Calu3 (cell line): ENCODE results near the gene TPGS1. TPM values are rescaled to one million over a fixed set of nuclear protein-coding genes. Genes with fewer than 3 reads are reported as not detected.

Experiments
- BruUV-seq: library from RNA; stranded (reverse); fragments of 400-500 nt; replicated peaks from 2 replicates; lab custom pipeline; 2021; lab: Mats Ljungman, UMichigan
- CTCF ChIA-PET: fragments of 300-600 bp; sonication (Branson Sonifier 250); formaldehyde crosslinking; loops from one replicate; lab custom pipeline; 2022; ENCODE audit warnings: antibody characterized with exemption; lab: Charles Lee
- DNase-seq: peaks from one replicate; pipeline ENCODE4 v3.0.0; 2022
- H3K27ac Mint-ChIP-seq: one replicate; pipeline ENCODE4 v1.8.0; 2022; ENCODE audit warnings: mixed read lengths; ENCODE audit not compliant: unreplicated experiment
- H3K27me3 Mint-ChIP-seq: one replicate; pipeline ENCODE4 v1.8.0; 2022; ENCODE audit warnings: mixed read lengths; ENCODE audit not compliant: unreplicated experiment
- H3K36me3 Mint-ChIP-seq: one replicate; pipeline ENCODE4 v1.8.0; 2022; ENCODE audit warnings: mild to moderate bottlenecking, moderate library complexity, mixed read lengths; ENCODE audit not compliant: insufficient read depth, unreplicated experiment
- H3K4me1 Mint-ChIP-seq: one replicate; pipeline ENCODE4 v1.8.0; 2022; ENCODE audit warnings: mild to moderate bottlenecking, low read depth, mixed read lengths; ENCODE audit not compliant: unreplicated experiment
- H3K4me3 Mint-ChIP-seq: one replicate; pipeline ENCODE4 v1.8.0; 2022; ENCODE audit warnings: mild to moderate bottlenecking, low read depth, moderate library complexity, mixed read lengths; ENCODE audit not compliant: unreplicated experiment
- H3K9me3 Mint-ChIP-seq: one replicate; pipeline ENCODE4 v1.8.0; 2022; ENCODE audit warnings: low read depth, mixed read lengths; ENCODE audit not compliant: unreplicated experiment
- intact Hi-C: fragments of 100-400 bp; cut with micrococcal nuclease; formaldehyde crosslinking; loops from one replicate; pipeline ENCODE4 v1.10.0; 2022; ENCODE audit not compliant: unreplicated experiment
- total RNA-seq: library from RNA; stranded (reverse); gene quantifications from 2 replicates; pipeline ENCODE4 v1.2.3, GENCODE V29; 2022
- TF ChIP-seq, protein P1 (sequence below): fragments of 200-600 bp; IDR thresholded peaks from one replicate; pipeline ENCODE4 v1.8.0; 2022; ENCODE audit warnings: antibody characterized with exemption; ENCODE audit not compliant: unreplicated experiment

TPGS1 gene
- total RNA-seq, 1 experiment from 2014 or later = 9.0 TPM

DNA sequence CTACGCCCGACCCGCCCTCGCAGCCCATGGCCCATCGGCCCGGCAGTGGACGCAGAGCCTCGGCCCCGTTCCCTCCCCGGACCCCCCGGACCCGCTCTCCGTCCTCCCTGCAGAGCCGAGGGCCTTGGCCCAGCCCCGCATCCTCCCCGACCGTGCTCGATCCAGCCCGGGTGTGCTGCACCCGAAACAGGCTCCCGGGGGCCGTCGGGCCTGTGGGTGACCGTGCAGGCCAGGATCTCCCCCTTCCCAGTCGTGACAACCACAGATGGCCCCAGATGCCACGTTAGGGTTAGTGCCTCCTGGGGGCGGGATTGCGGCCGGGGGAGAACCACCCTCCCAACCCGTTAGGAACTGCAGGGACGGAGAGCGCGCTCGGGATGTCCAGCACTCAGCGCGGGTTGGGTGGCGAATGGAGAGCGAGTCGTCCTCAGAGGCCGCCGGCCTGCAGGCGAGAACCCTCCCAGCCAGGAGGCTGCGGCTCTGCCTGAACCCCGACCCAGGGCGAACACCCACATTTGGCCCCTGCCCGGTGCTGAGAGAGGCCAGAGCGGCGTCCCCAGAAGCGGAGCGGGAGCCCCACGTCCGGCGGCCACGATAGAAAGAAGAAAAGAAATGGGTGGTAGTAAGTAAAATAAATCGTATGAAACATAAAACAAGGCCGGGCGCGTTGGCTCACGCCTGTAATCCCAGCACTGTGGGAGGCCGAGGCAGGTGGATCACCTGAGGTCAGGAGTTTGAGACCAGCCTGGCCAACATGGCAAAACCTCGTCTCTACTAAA lies 17.7 kb upstream of the TPGS1 start:
- no TSS peak for BruUV-seq
- CTCF ChIA-PET = interaction anchor here (0.7 kb wide), 1 partner anchor 97 kb away, joined by 3 read pairs; no protein-coding TSS in a partner anchor
- Mint-ChIP-seq H3K27me3 (peaks cover 17% of the 10 kb centered on the region), H3K9me3 (peaks cover 3% of the 10 kb centered on the region), H3K27ac (no peak overlapping the region), H3K4me3 (peak overlapping the region; percentile 51), H3K36me3 (peaks cover 19% of the 10 kb centered on the region), H3K4me1 (no peaks in the 10 kb centered on the region)
- DNase-seq = no peak
- intact Hi-C loops = no loop called here
- TF ChIP-seq, protein P1, sequence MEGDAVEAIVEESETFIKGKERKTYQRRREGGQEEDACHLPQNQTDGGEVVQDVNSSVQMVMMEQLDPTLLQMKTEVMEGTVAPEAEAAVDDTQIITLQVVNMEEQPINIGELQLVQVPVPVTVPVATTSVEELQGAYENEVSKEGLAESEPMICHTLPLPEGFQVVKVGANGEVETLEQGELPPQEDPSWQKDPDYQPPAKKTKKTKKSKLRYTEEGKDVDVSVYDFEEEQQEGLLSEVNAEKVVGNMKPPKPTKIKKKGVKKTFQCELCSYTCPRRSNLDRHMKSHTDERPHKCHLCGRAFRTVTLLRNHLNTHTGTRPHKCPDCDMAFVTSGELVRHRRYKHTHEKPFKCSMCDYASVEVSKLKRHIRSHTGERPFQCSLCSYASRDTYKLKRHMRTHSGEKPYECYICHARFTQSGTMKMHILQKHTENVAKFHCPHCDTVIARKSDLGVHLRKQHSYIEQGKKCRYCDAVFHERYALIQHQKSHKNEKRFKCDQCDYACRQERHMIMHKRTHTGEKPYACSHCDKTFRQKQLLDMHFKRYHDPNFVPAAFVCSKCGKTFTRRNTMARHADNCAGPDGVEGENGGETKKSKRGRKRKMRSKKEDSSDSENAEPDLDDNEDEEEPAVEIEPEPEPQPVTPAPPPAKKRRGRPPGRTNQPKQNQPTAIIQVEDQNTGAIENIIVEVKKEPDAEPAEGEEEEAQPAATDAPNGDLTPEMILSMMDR = no peak

- Mint-ChIP-seq H3K9me3 (peaks cover 3% of the 10 kb centered on the region), H3K4me1 (no peaks in the 10 kb centered on the region), H3K27me3 (peaks cover 8% of the 10 kb centered on the region), H3K36me3 (peaks cover 19% of the 10 kb centered on the region), H3K4me3 (no peak overlapping the region), H3K27ac (no peak overlapping the region)
- TF ChIP-seq, protein P1 = no peak
- intact Hi-C loops = no loop called here
- BruUV-seq = no TSS peak
- no peak for DNase-seq
- CTCF ChIA-PET = no interaction called here
Measured at GRCh38 chr19:491146-491741, 16.1 kb upstream of the TPGS1 start.

GRCh38 chr19:492091-492531 lies 15.2 kb upstream of the TPGS1 start:
- peaks cover 3% of the 10 kb centered on the region for H3K9me3 Mint-ChIP-seq
- TF ChIP-seq, protein P1 = no peak
- H3K4me3 Mint-ChIP-seq = no peak overlapping the region
- H3K27ac Mint-ChIP-seq = no peak overlapping the region
- peaks cover 8% of the 10 kb centered on the region for H3K27me3 Mint-ChIP-seq
- H3K36me3 Mint-ChIP-seq = peaks cover 19% of the 10 kb centered on the region
- CTCF ChIA-PET = no interaction called here
- intact Hi-C loops = no loop called here
- no peak for DNase-seq
- H3K4me1 Mint-ChIP-seq = no peaks in the 10 kb centered on the region
- no TSS peak for BruUV-seq

- intact Hi-C loops = no loop called here
- Mint-ChIP-seq H3K9me3 (peaks cover 3% of the 10 kb centered on the region), H3K27ac (peak overlapping the region; percentile 91), H3K4me3 (peak overlapping the region; percentile 29), H3K36me3 (peaks cover 18% of the 10 kb centered on the region), H3K4me1 (peaks cover 8% of the 10 kb centered on the region), H3K27me3 (peaks cover 19% of the 10 kb centered on the region)
- CTCF ChIA-PET = no interaction called here
- BruUV-seq = no TSS peak
- TF ChIP-seq, protein P1 = no peak
- DNase-seq = no peak
Measured at GRCh38 chr19:493391-494170, 13.7 kb upstream of the TPGS1 start.
